Measurements from ENCODE around the gene ELP1.

DNA sequence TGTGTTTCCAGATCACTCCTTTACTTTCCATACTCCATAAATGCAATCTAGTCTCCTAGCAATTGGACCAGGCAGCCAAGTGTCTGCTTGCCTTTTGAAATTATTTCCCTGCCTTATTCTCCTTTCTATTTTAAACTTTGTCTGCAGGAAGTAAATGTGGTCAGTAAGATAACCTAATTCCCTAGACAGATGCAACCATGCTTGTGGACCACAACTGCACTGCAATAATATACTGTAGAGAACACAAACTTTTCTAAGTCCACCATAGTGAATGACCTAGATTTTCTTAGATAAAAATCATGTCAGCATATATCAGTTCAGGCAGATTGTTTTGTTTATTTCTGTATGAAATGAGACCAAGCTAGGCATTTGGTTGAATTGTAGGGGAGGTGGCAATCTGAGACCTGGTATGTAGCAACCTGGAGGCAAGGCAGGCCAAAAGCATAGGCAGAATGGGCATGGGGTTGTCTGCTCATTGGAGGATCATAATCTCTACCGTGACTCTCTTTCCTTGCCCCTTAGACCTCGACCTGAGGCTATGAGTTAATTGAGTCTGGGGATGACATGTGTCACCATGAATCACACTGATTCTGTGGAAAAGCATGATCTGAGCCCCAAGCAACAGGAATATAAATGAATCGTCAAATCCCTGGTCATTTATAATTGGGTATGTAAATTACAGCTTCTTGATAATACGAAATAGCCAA, 98.8 kb downstream of the ELP1 start:
- TF ChIP-seq, protein P1, sequence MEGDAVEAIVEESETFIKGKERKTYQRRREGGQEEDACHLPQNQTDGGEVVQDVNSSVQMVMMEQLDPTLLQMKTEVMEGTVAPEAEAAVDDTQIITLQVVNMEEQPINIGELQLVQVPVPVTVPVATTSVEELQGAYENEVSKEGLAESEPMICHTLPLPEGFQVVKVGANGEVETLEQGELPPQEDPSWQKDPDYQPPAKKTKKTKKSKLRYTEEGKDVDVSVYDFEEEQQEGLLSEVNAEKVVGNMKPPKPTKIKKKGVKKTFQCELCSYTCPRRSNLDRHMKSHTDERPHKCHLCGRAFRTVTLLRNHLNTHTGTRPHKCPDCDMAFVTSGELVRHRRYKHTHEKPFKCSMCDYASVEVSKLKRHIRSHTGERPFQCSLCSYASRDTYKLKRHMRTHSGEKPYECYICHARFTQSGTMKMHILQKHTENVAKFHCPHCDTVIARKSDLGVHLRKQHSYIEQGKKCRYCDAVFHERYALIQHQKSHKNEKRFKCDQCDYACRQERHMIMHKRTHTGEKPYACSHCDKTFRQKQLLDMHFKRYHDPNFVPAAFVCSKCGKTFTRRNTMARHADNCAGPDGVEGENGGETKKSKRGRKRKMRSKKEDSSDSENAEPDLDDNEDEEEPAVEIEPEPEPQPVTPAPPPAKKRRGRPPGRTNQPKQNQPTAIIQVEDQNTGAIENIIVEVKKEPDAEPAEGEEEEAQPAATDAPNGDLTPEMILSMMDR (conservative IDR thresholded peaks at IDR 0.05; ENCODE audit: low read depth in 2 of 2), result no peak
- TF ChIP-seq POLR2AphosphoS5 (IDR thresholded peaks at IDR 0.05; ENCODE audit: low read depth) (no peak), STAT1 (IDR thresholded peaks at IDR 0.05; ENCODE audit: unreplicated experiment) (no peak), EZH2 (IDR thresholded peaks at IDR 0.05; ENCODE audit: low read depth, unreplicated experiment) (no peak), ZNF331 (CRISPR knock-in tag; IDR thresholded peaks at IDR 0.05; ENCODE audit: low read depth) (no peak), EZH2phosphoT487 (IDR thresholded peaks at IDR 0.05; ENCODE audit: unreplicated experiment) (no peak), NANOG (IDR thresholded peaks at IDR 0.05; ENCODE audit: borderline replicate concordance) (no peak)
- TF ChIP-seq, protein P2, sequence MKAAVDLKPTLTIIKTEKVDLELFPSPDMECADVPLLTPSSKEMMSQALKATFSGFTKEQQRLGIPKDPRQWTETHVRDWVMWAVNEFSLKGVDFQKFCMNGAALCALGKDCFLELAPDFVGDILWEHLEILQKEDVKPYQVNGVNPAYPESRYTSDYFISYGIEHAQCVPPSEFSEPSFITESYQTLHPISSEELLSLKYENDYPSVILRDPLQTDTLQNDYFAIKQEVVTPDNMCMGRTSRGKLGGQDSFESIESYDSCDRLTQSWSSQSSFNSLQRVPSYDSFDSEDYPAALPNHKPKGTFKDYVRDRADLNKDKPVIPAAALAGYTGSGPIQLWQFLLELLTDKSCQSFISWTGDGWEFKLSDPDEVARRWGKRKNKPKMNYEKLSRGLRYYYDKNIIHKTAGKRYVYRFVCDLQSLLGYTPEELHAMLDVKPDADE (IDR thresholded peaks at IDR 0.05), result no peak
- TF ChIP-seq, protein P3, sequence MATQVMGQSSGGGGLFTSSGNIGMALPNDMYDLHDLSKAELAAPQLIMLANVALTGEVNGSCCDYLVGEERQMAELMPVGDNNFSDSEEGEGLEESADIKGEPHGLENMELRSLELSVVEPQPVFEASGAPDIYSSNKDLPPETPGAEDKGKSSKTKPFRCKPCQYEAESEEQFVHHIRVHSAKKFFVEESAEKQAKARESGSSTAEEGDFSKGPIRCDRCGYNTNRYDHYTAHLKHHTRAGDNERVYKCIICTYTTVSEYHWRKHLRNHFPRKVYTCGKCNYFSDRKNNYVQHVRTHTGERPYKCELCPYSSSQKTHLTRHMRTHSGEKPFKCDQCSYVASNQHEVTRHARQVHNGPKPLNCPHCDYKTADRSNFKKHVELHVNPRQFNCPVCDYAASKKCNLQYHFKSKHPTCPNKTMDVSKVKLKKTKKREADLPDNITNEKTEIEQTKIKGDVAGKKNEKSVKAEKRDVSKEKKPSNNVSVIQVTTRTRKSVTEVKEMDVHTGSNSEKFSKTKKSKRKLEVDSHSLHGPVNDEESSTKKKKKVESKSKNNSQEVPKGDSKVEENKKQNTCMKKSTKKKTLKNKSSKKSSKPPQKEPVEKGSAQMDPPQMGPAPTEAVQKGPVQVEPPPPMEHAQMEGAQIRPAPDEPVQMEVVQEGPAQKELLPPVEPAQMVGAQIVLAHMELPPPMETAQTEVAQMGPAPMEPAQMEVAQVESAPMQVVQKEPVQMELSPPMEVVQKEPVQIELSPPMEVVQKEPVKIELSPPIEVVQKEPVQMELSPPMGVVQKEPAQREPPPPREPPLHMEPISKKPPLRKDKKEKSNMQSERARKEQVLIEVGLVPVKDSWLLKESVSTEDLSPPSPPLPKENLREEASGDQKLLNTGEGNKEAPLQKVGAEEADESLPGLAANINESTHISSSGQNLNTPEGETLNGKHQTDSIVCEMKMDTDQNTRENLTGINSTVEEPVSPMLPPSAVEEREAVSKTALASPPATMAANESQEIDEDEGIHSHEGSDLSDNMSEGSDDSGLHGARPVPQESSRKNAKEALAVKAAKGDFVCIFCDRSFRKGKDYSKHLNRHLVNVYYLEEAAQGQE (IDR thresholded peaks at IDR 0.05; ENCODE audit: unreplicated experiment), result no peak

All from GM23338 (cell line).